ENCODE results near the gene RABGGTA. TPM values are rescaled to one million over a fixed set of nuclear protein-coding genes. Genes with fewer than 3 reads are reported as not detected.

The RABGGTA gene
- total RNA-seq, 1 donor from 2014 or later = 19.5 TPM

Small RNA genes lying within 50 kb of the gene (small RNA-seq; reads per million reads assigned to genes)
- gene MDP1 = 0.15 reads per million

Other genes starting within 250 kb of the RABGGTA start
- gene CARMIL3, start 219.6 kb downstream of the RABGGTA start, total RNA-seq = 24.2 TPM
- 10.8 TPM for gene CPNE6, start 200.0 kb downstream of the RABGGTA start, total RNA-seq
- gene PCK2, start 177.3 kb downstream of the RABGGTA start, total RNA-seq = 1.1 TPM
- gene DCAF11, start 156.8 kb downstream of the RABGGTA start, total RNA-seq = 60.0 TPM
- 0.94 TPM for gene NRL, start 156.6 kb downstream of the RABGGTA start, total RNA-seq
- gene FITM1, start 140.9 kb downstream of the RABGGTA start, total RNA-seq = not detected
- gene PSME1, start 135.4 kb downstream of the RABGGTA start, total RNA-seq = 24.5 TPM
- gene EMC9, start 130.0 kb downstream of the RABGGTA start, total RNA-seq = 9.5 TPM
- 26.0 TPM for gene PSME2, start 125.0 kb downstream of the RABGGTA start, total RNA-seq
- 20.4 TPM for gene RNF31, start 124.1 kb downstream of the RABGGTA start, total RNA-seq
- gene IRF9, start 110.3 kb downstream of the RABGGTA start, total RNA-seq = 20.7 TPM
- gene REC8, start 99.5 kb downstream of the RABGGTA start, total RNA-seq = 20.4 TPM
- gene IPO4, start 82.8 kb downstream of the RABGGTA start, total RNA-seq = 11.7 TPM
- 20.6 TPM for gene TM9SF1, start 76.2 kb downstream of the RABGGTA start, total RNA-seq
- not detected for gene TSSK4, start 65.9 kb downstream of the RABGGTA start, total RNA-seq
- gene CHMP4A, start 58.1 kb downstream of the RABGGTA start, total RNA-seq = 41.5 TPM
- 15.6 TPM for gene MDP1, start 55.5 kb downstream of the RABGGTA start, total RNA-seq
- gene NEDD8, start 39.2 kb downstream of the RABGGTA start, total RNA-seq = 51.3 TPM
- gene GMPR2, start 38.7 kb downstream of the RABGGTA start, total RNA-seq = 38.8 TPM
- gene TINF2, start 29.0 kb downstream of the RABGGTA start, total RNA-seq = 45.1 TPM
- 0.94 TPM for gene TGM1, start 8.4 kb downstream of the RABGGTA start, total RNA-seq
- 4.1 TPM for gene DHRS1, start 28.2 kb upstream of the RABGGTA start, total RNA-seq
- 23.7 TPM for gene NOP9, start 28.3 kb upstream of the RABGGTA start, total RNA-seq
- 3.4 TPM for gene CIDEB, start 36.4 kb upstream of the RABGGTA start, total RNA-seq
- gene LTB4R2, start 38.5 kb upstream of the RABGGTA start, total RNA-seq = 1.4 TPM
- 1.6 TPM for gene LTB4R, start 39.9 kb upstream of the RABGGTA start, total RNA-seq
- gene ADCY4, start 63.5 kb upstream of the RABGGTA start, total RNA-seq = 1.4 TPM
- gene RIPK3, start 68.4 kb upstream of the RABGGTA start, total RNA-seq = 0.47 TPM
- gene NFATC4, start 96.6 kb upstream of the RABGGTA start, total RNA-seq = 5.1 TPM
- gene NYNRIN, start 127.4 kb upstream of the RABGGTA start, total RNA-seq = 15.0 TPM
- gene CBLN3, start 158.1 kb upstream of the RABGGTA start, total RNA-seq = 0.47 TPM
- gene KHNYN, start 158.4 kb upstream of the RABGGTA start, total RNA-seq = 16.7 TPM
- gene SDR39U1, start 171.2 kb upstream of the RABGGTA start, total RNA-seq = 17.0 TPM
- not detected for gene CMA1, start 236.7 kb upstream of the RABGGTA start, total RNA-seq

Measured in occipital lobe (tissue), 2 donors.